Esophagus mucosa (tissue), 1 donor: ENCODE measurements around the gene TASP1. TPM values are rescaled to one million over a fixed set of nuclear protein-coding genes. Genes with fewer than 3 reads are reported as not detected.

Experiments used
- ATAC-seq: fragments of 200-7000 bp; cut with Tn5 transposase; one replicate; pipeline ENCODE4 v1.9.1; 2020
- total RNA-seq: library from RNA; stranded (reverse); gene quantifications from one replicate; pipeline ENCODE4 v1.2.4, GENCODE V29; 2023
- donor health status: DM: yes; HTN: yes; CAD: no.

Gene TASP1
- total RNA-seq, 1 donor from 2014 or later = 6.5 TPM

DNA sequence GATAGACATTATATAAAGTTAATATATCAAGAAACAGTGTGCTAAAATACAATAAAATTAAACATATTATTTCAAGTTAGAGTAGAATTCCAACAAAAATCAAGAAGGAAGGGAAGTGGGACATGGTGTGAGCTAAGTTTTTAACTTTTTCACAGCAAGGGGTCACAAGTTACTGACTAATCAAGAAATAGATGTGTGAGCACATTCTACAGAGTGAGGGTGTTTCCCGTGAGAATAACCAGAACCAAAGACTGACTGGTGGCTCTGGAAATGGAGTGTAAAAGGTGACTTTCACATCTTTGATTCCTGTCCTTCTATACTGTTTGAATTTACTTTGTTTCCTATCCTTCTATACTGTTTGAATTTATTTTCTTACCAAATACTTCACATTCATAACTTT, 206.6 kb downstream of the TASP1 start:
- ATAC-seq = no peak

DNA sequence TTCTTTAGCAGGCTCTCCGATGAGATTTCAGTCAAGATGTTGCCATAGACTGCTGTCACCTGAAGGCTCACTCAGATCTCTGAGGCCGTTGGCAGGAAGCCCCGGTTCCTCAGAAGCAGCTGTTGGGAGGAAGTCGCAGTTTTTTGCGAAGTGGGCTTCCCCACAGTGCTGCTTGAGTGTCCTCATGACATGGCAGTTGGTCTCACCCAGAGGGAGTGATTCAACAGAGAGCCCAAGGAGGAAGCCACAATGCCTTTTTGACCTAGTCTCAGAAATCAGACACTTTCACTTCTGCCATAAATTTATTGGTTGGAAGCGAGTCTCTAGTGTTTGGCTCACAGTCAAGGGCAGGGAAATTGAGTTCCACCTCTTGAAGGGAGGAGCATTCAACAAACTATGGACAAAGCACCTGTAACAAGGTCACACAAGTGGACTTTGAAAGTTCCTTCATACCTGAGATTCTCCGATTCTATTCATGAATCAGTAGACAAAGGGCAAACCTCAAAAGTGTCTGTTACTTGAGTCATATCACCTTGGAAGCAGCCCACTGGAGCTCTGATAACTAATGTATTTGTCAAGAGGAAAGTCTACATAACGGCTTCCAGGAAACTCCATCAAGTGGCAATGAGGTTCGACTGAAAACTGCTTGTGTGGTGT, 208.3 kb downstream of the TASP1 start:
- no peak for ATAC-seq

DNA sequence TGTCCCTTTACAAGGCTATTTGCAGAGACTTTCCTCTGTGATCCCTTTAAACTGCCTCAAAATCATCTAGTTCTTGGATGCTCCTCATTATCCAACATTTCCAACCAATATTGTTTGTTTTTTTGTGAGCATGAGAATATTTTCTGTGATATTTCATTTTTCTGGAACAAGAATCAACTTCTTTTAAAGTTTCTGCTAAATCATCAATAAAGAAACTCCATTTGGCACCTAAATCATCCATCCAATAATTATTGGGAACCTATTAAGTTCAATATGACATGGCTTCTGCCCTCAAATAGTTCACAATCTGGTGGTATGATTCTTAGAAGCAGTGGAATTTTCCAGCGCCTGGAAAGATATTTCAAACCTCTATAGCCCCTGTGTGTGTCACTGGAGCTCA, 210.0 kb downstream of the TASP1 start:
- no peak for ATAC-seq

DNA sequence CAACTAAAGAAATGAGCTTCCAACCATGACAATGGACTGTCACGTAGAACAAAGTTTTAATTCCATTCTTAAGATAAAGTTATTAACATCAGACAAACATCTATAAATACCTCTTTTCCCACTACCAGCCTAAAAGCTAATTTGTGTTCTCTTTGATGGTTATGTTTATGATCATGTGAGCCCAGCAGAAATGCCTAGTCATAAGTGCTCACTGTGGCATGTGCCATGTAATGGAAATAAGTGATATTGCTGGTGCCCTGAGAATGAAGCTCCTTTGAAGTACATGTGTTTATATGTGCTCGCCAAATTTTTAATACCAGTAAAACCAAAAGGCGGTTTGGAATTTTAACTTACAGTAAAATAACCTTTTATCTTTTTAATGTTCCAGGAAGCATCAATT, 211.9 kb downstream of the TASP1 start:
- no peak for ATAC-seq

DNA sequence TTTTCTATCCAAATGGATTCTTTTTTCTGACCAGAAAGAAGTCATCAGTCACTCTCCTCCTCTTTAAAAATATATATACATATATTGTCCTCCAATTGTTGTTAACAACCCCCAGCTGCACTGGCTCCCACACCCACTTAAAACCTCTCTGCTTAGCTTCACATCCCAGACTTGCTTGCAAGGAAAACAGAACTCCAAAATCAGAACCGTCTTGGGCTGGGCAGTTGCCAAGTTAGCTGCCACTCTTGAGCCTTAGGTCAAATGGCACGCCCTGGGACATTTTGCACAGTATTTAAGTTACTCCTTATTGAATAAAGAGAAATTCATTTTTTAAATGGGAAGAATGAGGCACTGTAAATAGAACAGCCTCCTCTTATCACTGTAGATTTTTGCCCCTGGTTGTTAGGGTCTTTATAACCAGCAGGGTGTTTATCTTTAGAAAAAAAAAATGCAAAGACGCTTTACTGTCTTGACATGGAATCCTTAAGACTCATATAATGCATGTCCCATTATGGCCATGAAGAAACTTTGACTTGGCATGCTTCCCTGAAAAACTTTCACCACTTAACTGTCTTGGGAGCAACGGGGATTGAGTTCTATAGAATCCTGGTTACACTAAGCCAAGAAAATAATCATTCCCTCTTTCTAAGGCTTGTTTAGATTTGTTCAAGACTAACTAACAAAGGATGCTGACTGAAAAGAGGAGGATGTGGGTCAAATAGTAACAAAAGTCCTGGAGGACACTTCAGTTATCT, 213.2 kb downstream of the TASP1 start:
- no peak for ATAC-seq

DNA sequence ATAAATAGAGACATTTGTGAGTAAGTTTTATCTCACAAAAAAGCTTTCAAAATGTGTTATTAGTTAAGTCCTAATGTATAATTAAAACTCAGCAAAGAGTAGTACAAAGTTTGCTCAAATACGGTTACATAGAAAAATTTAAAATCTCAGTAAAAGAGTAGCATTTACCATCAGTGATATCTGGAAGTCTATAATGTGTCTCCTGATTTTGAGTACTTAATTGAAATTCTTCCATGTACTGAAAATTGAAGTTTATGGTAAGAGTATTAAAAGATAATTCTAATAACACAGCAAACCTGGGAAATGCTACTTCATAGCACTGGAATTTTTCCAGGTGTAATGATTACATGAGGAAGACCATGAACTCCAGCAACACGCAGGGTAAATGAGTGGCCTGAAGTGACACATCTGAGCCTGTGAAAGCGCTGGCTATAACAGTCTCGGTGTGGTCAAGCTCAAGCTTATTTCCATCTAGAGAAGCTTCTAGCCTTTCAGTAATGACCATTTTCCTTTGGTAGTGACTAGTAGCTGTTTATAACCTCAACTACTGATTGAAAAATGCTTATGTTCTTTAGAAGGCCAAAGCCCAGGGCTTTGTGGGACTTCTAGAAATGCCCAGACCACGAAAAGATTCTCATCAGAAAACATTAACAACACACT, 214.4 kb downstream of the TASP1 start:
- no peak for ATAC-seq

DNA sequence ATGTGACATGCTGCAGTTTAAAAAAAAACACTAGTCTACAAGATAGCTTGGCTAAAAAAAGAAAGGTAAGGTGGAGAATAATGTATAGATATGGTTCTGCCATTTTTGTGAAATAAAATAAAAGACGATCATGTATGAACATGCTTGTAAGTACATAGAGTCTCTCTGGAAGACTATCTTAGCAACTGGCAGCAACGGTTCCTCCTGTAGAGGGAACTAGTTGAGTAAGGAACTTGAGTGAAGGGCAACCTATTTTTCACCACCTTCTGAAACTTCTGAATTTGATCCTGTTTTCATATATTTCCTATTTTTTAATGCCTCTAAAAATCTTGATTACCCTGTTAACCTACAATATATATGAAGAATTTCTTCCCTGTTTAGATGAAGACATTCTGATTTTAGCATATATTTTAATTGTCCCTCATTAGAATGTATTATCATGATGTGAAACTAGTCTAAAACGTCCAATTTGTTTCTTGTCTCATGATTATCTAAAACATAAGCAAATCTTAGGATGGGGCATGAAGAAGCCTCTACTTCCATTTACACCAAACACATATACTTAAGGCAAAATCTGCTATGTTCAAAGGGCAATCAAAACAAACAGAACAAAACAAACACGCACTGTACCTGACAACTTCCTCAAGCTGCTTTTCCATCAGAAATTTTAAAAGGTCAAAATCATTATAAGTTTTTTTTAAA, 215.1 kb downstream of the TASP1 start:
- ATAC-seq = no peak

DNA sequence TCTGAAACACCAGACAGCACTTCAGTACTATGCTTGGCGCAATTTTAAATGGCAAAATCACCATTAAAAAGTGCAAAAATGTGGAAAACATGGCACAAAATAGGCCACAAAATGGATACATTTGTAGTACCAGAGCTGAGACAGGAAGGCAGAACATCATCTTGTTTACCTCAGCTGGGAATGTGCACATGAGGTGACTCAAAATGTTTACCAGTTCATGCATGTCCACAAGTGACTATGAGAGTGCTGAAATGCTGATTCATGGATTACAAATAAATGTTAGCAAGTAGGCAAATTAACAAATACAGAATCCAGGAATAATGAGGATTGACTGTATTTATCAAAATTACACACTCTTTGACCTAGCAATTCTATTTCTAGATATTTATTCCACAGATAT, 216.1 kb downstream of the TASP1 start:
- no peak for ATAC-seq

DNA sequence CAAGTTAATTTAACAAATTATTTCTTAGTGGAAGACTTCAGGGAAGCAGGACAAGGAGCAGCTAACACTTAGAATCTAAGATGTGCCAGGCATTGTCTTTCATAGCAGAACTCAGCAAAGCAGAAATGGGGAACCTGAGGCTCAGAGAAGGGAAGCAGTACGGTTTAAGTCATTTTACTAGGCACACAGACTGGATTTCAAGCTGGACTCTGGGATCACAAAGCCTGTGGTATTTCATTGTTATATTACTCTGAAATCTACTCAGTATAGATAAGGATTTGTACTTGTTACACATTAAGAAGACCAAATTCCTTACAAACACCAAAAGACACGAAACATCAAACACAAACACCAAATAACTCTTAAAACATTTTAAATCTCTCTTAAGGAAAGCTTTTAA, 218.1 kb downstream of the TASP1 start:
- ATAC-seq = no peak

DNA sequence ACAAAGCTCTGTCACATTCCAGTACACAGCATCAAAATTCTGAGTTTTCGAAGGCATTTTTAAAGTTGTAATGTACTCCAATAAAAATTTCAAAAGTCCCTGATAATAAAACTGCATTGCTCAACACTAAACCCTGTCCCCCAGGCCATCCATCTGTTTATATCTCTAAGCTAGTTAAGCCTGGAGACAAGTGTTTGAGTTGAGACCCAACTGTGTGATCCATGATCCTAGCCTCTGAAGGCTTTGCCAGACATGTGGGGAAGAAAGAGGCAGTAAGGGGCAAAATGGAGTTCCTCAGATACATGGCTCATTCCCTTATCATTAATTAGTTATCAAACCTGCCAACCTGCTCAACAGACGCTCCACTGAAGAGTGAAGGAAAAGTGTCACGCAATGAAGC, 219.3 kb downstream of the TASP1 start:
- ATAC-seq = no peak

DNA sequence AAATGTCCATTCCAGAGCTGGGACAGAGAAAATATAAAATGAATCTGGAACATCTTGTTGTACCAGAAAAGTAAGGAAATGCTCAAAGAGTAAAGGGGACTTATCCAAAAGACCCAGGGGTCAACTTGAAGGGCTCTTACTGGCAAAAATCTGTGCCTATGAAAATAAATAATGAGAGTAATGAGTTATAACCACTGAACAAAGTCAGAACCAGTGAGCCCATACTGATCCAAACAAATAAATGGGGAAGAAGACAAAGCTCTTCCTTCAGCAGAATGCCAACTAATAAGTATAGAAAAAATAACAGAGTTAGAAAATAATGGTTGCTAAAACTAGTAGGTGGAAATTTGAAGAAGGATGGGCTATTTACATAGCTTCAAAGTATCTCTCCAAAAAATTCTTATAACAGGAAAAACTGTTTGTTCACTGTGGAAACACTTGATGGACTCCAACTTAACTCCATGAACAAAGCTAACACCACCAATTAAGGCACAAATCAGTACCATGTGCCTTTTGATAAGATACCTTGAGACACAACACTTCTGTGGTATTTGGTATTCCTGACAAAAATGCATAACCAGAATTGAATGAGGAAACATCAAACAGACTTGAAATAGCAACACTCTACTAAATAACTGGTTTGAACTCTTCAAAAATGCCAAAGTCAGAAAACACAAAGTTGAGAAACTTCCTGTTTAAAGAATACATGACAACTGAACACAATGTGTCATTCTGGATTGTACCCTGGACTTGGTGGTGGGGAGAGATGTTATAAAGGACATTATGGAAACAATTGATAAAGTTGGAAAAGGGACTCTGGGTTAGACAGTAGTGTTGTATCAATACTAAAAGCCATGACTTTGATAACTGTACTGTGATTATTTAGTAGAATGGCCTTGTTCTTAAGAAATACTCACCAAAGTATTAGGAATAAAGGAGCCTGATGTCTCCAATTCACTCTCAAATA, 220.2 kb downstream of the TASP1 start:
- ATAC-seq = no peak

DNA sequence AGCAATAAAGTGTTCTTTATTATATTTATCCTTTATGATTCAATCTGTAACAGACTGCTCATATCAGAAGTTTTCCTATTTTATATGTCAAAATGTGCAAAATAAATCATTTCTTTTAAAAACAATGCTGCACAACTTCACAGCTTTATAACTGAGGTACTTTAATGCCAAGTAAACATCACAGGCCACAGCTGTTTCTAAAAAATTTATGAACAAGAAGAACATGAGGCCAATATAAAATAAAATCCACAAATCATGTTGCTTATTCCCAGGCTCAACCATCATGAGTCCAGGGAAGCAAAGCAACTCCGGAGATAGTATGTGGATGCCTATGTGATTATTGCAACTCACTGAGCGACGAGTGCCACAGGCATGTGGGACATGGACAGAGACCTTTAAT, 222.2 kb downstream of the TASP1 start:
- no peak for ATAC-seq

DNA sequence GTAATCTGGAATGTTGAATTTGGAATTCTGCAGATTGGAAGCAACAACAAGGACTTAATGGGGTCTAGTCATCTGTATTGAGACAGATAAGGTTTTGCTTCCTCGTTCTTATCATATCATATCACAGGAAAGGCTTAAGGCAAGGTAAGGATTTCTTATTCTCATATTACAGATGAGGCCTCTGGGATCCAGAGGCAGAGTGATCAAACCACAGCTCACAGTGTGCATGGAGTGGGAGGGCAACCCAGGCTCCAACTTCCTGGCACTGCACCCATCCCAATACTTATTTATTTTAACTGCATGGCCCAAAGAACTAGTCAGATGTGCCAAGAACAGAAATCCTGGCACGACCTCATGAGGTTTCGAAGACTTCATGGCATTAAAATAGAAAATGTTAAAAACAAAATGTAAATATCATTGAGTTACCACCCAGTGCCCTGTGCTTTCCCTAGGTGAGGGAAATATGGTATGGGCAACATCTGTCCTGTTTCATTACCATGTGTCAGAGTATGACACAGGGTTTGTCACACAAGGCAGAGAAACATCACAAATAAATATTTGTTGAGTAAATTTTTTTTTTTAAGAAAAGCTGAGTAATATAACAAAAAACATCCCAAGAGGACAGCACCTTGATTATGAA, 225.8 kb downstream of the TASP1 start:
- no peak for ATAC-seq

DNA sequence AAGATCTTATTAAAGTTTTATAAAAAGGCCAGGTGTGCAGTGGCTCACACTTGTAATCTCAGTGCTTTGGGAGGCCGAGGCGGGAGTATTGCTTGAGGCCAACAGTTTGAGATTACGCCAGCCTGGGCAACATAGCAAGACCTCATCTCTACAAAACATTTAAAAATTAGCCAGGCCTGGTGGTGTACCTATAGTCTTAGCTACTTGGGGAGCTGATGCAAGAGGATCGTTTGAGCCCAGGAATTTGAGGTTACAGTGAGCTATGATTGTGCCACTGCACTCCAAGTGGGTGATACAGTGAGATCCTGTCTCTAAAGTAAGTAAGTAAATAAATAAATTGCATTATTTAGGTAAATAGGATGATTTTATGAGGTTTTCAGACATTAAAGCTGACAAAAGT, 234.4 kb downstream of the TASP1 start:
- ATAC-seq = no peak

DNA sequence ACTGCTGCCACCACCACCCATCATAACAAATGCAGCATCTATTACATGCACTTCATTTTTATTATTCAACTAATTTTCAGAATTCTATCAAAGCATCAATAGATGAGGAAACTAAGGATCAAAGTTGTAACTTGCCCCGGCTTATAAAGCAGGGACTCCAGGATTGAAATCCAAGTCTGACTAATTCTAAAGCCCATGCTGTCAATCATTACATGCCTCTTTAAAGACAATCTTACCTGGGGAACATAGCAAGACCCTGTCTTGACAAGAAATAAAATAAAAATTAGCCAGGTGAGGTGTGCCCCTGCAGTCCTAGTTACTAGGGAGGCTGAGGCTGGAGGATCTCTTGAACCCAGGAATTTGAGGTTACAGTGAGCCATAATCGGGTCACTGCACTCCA, 235.3 kb downstream of the TASP1 start:
- no peak for ATAC-seq

DNA sequence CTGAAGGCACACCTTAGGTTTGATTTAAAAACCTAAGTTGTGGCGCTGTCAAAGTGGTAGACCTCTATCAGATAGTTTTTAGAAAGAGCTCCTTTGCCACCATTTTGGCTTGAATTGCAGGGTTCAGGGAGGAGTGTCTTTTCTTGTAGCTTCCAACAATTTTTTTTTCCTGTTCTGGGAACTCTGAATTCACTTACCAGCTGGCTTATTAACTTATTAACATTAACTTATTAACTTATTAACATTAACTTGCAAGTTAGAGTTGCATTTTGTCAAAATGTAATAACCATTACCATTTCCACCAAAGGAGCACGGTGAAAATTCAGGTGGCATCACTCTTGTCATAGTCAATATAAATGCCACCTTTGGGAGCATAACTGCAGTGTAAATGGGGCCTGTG, 235.7 kb downstream of the TASP1 start:
- no peak for ATAC-seq

DNA sequence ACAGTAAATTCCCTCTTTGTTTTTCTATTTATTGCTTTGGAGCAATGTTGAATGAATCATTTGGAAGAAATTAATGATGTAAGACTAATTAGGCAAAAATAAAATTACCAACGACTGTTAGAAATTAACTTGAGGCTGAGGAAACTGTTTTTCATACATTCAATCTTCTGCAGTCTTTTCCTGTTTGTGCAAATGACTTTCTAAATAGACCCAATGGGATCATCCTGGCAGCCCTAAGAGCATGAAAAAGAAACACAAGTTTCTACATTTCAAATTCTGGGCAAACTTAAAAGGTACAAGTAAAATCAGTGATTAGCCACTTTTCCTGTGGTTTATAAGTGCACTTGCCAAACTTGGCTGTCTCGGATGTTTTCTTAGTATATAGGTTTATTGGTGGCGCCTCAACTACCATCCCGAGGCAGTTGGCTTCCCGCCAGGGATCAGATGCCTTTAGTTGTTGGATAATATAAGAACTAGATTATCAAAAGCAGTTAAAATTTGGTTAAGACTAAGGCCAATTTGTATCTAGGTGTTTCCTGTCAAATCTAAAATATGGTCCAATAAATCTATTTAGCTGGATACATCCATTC, 236.5 kb downstream of the TASP1 start:
- ATAC-seq = no peak

DNA sequence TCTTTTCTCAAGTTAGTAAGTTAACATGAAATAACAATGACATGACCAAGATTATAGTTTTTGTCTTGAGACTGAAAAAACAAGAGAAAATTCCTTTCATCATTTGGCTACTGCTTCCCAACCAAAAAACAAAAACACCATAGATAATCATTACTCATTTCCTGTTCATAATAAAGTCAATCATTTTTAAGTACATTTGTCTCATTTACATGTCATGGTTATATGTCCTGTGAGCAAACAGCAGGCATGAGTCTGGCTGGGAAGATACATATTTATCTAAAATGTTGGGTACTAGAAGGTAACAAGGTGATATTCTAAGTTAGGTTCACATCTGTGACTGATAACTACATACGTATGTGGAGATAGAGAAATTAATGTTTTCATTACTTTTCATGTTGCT, 237.1 kb downstream of the TASP1 start:
- ATAC-seq = no peak

DNA sequence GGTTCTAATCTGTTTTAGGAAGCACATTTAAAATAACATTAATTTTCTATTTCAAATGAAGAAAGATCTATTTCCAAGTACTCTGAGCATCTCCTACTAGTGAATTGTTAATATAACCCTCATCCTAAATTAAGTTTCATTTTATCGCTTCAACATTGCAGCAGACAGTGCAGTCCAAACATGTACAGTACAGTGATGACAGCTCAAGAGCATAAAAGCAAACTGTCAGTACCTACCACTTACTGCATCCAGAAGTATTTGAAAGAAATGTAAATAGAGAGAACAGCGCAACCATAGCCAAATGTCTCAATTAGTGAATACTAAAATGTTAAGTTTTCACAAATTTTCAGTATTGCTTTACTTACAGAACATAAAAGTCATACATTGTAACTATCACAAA, 238.3 kb downstream of the TASP1 start:
- ATAC-seq = no peak

DNA sequence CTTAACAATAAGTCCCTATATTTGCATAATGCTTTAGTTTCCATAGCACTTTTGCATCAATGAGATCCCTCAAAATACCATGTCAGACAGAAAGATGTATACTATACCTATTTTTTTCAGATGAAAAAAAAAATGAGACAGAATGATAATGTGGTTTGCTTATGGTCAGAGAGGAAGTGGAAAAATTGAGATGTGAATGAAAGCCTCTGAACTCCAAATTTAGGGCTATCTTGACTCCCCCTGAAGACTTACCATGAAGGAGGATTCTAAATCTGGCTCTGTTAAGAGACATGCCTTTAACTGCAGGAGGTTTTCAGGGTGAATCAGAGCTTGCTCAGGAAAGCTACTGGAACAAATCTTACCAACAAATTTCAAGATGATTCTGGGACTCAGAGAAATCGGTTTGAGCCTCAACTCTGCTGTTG, 241.4 kb downstream of the TASP1 start:
- no peak for ATAC-seq

DNA sequence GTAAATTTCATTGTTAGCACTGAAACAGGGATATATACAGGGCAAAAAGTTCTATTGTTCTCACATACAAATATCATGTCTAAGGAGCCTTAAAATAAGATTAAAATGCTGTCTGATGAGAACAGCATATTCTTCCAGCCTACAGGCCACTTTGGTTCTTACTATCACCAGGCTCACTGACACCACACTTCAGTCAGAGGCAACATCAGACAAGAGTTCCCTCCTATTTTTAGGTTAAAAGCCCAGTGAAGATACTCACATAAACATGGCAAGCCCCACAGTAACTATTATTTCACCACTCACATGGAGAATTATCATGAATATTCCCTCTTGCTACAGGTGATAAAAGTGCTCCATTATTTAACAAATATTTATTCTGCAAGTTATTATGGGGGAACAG, 241.9 kb downstream of the TASP1 start:
- ATAC-seq = no peak
